ENCODE results near the gene MAP3K21.

The MAP3K21 gene

DNA sequence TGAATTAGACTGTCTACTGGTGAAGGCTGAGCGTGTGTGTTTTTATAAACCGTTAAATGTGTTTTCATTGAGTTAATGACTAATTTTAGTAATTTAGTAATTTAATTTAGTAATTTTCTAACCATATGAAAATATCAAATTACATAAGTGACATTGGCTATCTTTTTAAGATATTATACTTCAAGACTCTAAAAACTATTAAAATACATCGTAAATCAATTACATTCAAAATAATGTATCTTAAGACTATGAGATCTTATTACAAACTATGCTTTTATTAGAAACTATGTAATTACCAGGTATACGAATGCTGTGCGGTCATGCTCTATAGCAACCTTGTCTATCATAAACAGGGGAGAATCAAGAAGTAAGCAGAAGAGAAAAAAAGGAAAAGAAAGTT, 21.6 kb downstream of the MAP3K21 start:
- Histone ChIP-seq H3K9me3 (replicated peaks in 1 of 11) (peaks cover 0 to 1% (median 0%) of the 10 kb centered on the region in 11 experiments; a peak in 4 of 22 replicates), H3K4me3 (no peak overlapping the region), H4K20me1 (no peaks in the 10 kb centered on the region), H3K4me2 (no peak overlapping the region), H3K27ac (no peak overlapping the region), H3K4me1 (no peaks in the 10 kb centered on the region), H3K27me3 (no peaks in the 10 kb centered on the region), H3K9ac (no peak overlapping the region), H3K36me3 (no peaks in the 10 kb centered on the region; a peak in 1 of 22 replicates)
- TF ChIP-seq Cebpa-rat (IDR thresholded peaks at IDR 0.05): no peak

- Histone ChIP-seq H3K36me3 (peaks cover 0 to 10% (median 0%) of the 10 kb centered on the region in 11 experiments; a peak in 2 of 22 replicates), H4K20me1 (no peaks in the 10 kb centered on the region), H3K4me2 (no peak overlapping the region), H3K9ac (no peak overlapping the region), H3K27ac (no peak overlapping the region), H3K9me3 (replicated peaks in 1 of 11) (no peaks in the 10 kb centered on the region), H3K4me1 (peaks cover 0 to 8% (median 0%) of the 10 kb centered on the region in 10 experiments; a peak in 2 of 20 replicates), H3K4me3 (no peak overlapping the region), H3K27me3 (no peaks in the 10 kb centered on the region)
- no peak for TF ChIP-seq Cebpa-rat (IDR thresholded peaks at IDR 0.05)
Observed at GRCh38 chr1:233354983-233355382, 27.5 kb downstream of the MAP3K21 start.

DNA sequence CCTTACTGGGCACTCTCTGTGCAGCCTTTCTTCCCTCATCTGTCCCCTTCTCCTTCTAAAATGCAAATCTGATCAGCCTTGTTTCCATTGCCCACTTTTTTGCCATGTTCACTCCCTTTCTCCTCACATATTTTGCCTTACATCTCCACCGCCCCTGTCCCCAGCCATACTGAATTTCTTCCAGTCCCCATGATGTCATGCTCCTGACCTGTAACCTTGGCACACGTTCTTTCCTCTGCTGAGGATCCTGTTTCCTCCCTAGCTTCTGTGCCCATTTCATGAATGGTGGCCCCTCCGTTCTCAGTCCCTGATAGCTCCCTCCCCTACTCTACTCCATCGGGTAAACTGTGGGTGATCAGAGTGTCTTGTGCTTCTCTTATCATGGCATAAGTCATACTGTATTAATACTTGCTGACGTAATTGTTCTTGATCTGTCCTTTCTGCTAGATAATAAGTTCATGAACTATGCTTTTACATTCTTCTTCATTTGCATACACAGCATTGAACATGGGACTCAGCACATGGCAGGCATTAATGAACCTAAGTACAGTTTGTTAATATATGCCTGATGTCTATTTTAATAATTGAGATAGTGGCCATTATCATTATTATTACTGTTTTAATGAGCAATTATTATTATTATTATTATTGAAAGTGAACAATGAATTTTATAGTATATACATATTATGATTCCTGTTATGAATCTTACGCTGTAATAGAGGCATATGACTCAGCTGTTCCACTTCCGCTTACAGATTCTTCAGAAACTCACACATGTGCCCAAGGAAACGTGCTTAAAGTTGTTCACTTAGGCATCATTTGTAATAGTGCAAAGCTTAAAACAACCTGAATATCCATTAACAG, 28.5 kb downstream of the MAP3K21 start:
- no peak overlapping the region for H3K9ac ChIP-seq
- H3K27me3 ChIP-seq: no peaks in the 10 kb centered on the region
- H4K20me1 ChIP-seq: no peaks in the 10 kb centered on the region
- no peak for TF ChIP-seq Cebpa-rat (IDR thresholded peaks at IDR 0.05)
- no peaks in the 10 kb centered on the region for H3K9me3 ChIP-seq (replicated peaks in 1 of 11)
- no peak overlapping the region for H3K4me3 ChIP-seq
- peaks cover 0 to 10% (median 0%) of the 10 kb centered on the region in 11 experiments; a peak in 2 of 22 replicates for H3K36me3 ChIP-seq
- H3K4me1 ChIP-seq: peaks cover 0 to 8% (median 0%) of the 10 kb centered on the region in 10 experiments; a peak in 2 of 20 replicates
- H3K4me2 ChIP-seq: no peak overlapping the region
- H3K27ac ChIP-seq: no peak overlapping the region

- Histone ChIP-seq H4K20me1 (no peaks in the 10 kb centered on the region), H3K36me3 (peaks cover 0 to 10% (median 0%) of the 10 kb centered on the region in 11 experiments; a peak in 2 of 22 replicates), H3K4me2 (no peak overlapping the region), H3K9ac (no peak overlapping the region), H3K9me3 (replicated peaks in 1 of 11) (no peaks in the 10 kb centered on the region), H3K4me1 (peaks cover 0 to 8% (median 0%) of the 10 kb centered on the region in 10 experiments; a peak in 2 of 20 replicates), H3K4me3 (no peak overlapping the region), H3K27ac (no peak overlapping the region), H3K27me3 (no peaks in the 10 kb centered on the region)
- TF ChIP-seq Cebpa-rat (IDR thresholded peaks at IDR 0.05): no peak
Observed at GRCh38 chr1:233356705-233356987, 29.1 kb downstream of the MAP3K21 start.

DNA sequence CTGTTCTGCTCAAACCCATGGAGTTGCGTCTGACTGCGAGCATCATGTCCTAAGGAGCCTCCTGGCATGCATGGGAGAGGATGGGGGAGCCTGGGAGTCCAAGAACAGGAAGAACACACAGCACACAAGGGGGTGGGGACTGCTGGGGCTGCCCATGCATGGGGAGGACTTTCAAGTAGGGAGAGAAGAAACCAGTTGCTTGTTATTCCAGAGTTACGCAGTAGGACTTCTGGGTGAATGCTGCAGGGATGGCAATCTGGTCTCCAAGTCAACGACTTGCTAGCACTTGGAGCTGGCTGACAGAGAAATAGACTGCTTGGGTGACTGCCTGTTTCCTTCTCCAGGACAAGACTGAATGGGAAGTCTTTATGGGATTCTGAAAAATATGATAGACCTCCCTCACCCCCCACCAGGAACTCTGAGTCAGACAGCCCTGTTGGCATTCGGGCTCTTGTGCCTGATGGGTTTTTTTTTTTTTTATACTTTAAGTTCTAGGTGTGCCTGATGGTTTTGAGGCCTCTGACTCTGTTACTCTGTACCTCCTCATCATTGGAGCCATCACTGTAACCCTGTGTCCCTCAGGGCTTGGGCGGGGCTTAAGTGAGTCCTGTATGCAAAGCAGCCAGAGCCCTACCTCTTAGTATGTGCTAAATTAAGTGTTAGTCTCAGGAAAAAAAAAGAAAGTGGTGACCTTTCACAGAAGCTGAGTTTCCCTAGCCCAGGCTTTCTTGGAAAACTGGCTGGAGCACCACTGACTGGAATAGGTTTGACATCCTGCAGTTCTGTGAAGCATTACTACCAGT, 30.3 kb downstream of the MAP3K21 start:
- Histone ChIP-seq H3K4me2 (peak overlapping the region in 1 of 11 experiments; percentile 21; a peak in 1 of 22 replicates), H3K27ac (no peak overlapping the region), H3K27me3 (no peaks in the 10 kb centered on the region), H3K36me3 (peaks cover 0 to 10% (median 0%) of the 10 kb centered on the region in 11 experiments; a peak in 2 of 22 replicates), H3K4me3 (no peak overlapping the region), H3K9ac (no peak overlapping the region), H3K4me1 (peaks cover 0 to 8% (median 0%) of the 10 kb centered on the region in 10 experiments; a peak in 2 of 20 replicates), H4K20me1 (no peaks in the 10 kb centered on the region), H3K9me3 (replicated peaks in 1 of 11) (no peaks in the 10 kb centered on the region)
- no peak for TF ChIP-seq Cebpa-rat (IDR thresholded peaks at IDR 0.05)

GRCh38 chr1:233359431-233359830, 31.9 kb downstream of the MAP3K21 start:
- Histone ChIP-seq H3K4me3 (no peak overlapping the region), H3K9ac (no peak overlapping the region), H3K27ac (no peak overlapping the region), H3K36me3 (peaks cover 0 to 10% (median 0%) of the 10 kb centered on the region in 11 experiments; a peak in 1 of 22 replicates), H3K4me1 (peaks cover 0 to 8% (median 0%) of the 10 kb centered on the region in 10 experiments; a peak in 2 of 20 replicates), H4K20me1 (no peaks in the 10 kb centered on the region), H3K27me3 (no peaks in the 10 kb centered on the region), H3K9me3 (replicated peaks in 1 of 11) (no peaks in the 10 kb centered on the region), H3K4me2 (no peak overlapping the region)
- TF ChIP-seq Cebpa-rat (IDR thresholded peaks at IDR 0.05): no peak

DNA sequence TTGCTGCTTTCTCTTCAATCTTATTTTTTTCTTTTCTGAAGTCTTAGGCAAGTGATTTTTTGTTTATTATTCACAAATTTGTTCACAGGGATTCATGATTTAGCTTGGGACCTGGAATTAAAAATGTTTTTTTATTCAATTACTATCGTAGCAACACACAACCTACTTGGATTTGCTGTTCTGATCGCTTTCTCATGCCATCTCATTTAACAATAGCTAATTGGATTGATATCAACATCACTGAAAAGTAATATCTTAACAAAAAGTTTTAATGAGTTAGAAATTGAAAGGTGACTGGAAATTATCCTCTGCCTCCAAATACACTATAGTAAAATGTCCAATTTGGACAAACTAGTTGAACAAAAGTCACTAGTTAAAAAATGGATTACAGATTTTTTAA, 32.4 kb downstream of the MAP3K21 start:
- Histone ChIP-seq H3K4me2 (no peak overlapping the region), H3K27me3 (no peaks in the 10 kb centered on the region), H3K27ac (no peak overlapping the region), H3K4me1 (peaks cover 0 to 8% (median 0%) of the 10 kb centered on the region in 10 experiments; a peak in 2 of 20 replicates), H3K9ac (no peak overlapping the region), H4K20me1 (no peaks in the 10 kb centered on the region), H3K4me3 (no peak overlapping the region), H3K9me3 (replicated peaks in 1 of 11) (no peaks in the 10 kb centered on the region), H3K36me3 (peaks cover 0 to 10% (median 0%) of the 10 kb centered on the region in 11 experiments; a peak in 1 of 22 replicates)
- no peak for TF ChIP-seq Cebpa-rat (IDR thresholded peaks at IDR 0.05)

- Histone ChIP-seq H4K20me1 (no peaks in the 10 kb centered on the region), H3K4me1 (peaks cover 0 to 8% (median 0%) of the 10 kb centered on the region in 10 experiments; a peak in 2 of 20 replicates), H3K9me3 (replicated peaks in 1 of 11) (no peaks in the 10 kb centered on the region), H3K27me3 (no peaks in the 10 kb centered on the region), H3K4me2 (no peak overlapping the region), H3K27ac (no peak overlapping the region), H3K9ac (no peak overlapping the region), H3K36me3 (peaks cover 0 to 6% (median 0%) of the 10 kb centered on the region in 11 experiments; a peak in 1 of 22 replicates), H3K4me3 (no peak overlapping the region)
- TF ChIP-seq Cebpa-rat (IDR thresholded peaks at IDR 0.05): no peak
Observed at GRCh38 chr1:233360525-233361102, 33.1 kb downstream of the MAP3K21 start.

- Histone ChIP-seq H3K36me3 (0 out of 22 replicates have a peak, but pooled peaks cover 0 to 5% (median 0%) of the 10 kb centered on the region in 11 experiments), H3K9ac (no peak overlapping the region), H3K9me3 (replicated peaks in 1 of 11) (no peaks in the 10 kb centered on the region), H3K27ac (no peak overlapping the region), H3K27me3 (no peaks in the 10 kb centered on the region), H3K4me1 (peaks cover 0 to 8% (median 0%) of the 10 kb centered on the region in 10 experiments; a peak in 2 of 20 replicates), H3K4me3 (no peak overlapping the region), H4K20me1 (no peaks in the 10 kb centered on the region), H3K4me2 (no peak overlapping the region)
- TF ChIP-seq Cebpa-rat (IDR thresholded peaks at IDR 0.05): no peak
Observed at GRCh38 chr1:233361876-233362275, 34.4 kb downstream of the MAP3K21 start.

Measured in BLaER1 treated with 17β-estradiol and CSF1 and Interleukin-3, amounts not matched to agents 10 nM and 100 nM (cell line).